Ascending aorta (tissue), 2 donors: Measurements from ENCODE around the gene CD6. TPM values are rescaled to one million over a fixed set of nuclear protein-coding genes. Genes with fewer than 3 reads are reported as not detected.

ENCODE experiments used
- DNase-seq, 2 donors: peaks; one replicate each; pipeline ENCODE4 v3.0.0-alpha.2; 2019; ENCODE audit warnings: low spot score in 2 of 2
- H3K27ac ChIP-seq, 2 donors: fragments of 200-600 bp; sonication (generic); one replicate each; pipeline ENCODE4 v1.5.1; 2016 to 2017; ENCODE audit warnings: mild to moderate bottlenecking in 1 of 2
- H3K27me3 ChIP-seq: fragments of 200-600 bp; sonication (generic); one replicate; pipeline ENCODE4 v1.5.1; 2017
- H3K36me3 ChIP-seq, 2 donors: fragments of 200-600 bp; sonication (generic); one replicate each; pipeline ENCODE4 v1.5.1; 2016
- H3K4me1 ChIP-seq, 2 donors: fragments of 200-600 bp; sonication (generic); one replicate each; pipeline ENCODE4 v1.5.1; 2016 to 2017; ENCODE audit warnings: mild to moderate bottlenecking in 1 of 2
- H3K4me3 ChIP-seq, 2 donors: fragments of 200-600 bp; sonication (generic); one replicate each; pipeline ENCODE4 v1.5.1; 2016 to 2017; ENCODE audit warnings: mild to moderate bottlenecking in 1 of 2
- H3K9me3 ChIP-seq, 2 donors: fragments of 200-600 bp; sonication (generic); one replicate each; pipeline ENCODE4 v1.5.1; 2016
- intact Hi-C: fragments of 100-400 bp; cut with DNase I; formaldehyde crosslinking; loops from one replicate; pipeline ENCODE4 v1.15.1; 2023
- total RNA-seq: library from RNA; depleted of rRNA; stranded (reverse); fragments of >200 nt; gene quantifications from one replicate; pipeline ENCODE4 v1.1.0, GENCODE V29; 2016
- TF ChIP-seq, protein P1 (sequence below), 3 experiments: fragments of 200-600 bp in 2 of 3; fragments of 450-650 bp in 1 of 3; sonication (generic) in 2 of 3; IDR thresholded peaks; one replicate each; pipeline ENCODE4 v1.5.1; 2016 to 2019; ENCODE audit warnings: antibody characterized with exemption in 3 of 3, mild to moderate bottlenecking in 1 of 3, moderate library complexity in 1 of 3

Gene CD6
- total RNA-seq, 1 donor from 2014 or later: not detected

DNA sequence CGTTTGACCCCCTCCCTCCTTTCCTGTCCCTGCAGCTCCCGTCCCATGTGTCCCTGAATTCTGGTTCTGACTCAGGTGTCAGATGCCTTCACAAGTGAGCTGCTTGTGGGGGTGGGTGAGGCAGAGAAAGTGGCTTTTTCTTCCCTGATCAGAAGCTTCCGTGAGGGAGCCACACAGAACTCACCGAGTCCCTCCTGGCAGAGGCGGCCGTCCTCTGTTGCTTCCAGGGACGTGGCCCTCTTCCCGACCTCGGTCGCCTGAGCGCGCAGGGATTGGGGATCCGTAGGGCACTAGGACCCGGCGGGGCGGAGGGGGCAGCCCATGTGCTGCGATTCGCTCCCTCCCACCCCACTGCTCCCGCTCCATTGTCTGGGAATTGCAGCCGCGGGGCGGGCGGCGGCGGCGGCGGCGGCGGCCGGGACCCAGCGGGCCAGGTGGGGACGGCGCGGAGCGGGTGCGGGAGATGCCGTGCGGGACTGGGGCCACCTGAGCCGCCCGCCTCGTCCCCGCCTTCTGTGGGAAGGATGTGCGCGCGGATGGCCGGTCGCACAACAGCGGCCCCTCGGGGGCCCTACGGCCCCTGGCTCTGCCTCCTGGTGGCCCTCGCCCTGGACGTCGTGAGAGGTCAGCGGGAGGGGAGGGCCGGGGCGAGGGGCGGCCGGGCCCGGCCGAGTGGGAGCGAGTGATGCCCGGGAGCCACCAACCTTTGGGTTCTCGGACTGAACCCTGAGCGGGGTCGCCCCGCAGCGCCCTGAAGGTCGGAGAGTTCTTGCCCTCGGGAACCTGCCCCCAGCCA, 47.2 kb upstream of the CD6 start, which contains the start of gene TMEM132A:
Gene TMEM132A (plus strand): TSS at position 351 of the 796 bp plus-strand sequence. CDS start 174 bp downstream, at position 525.
- intact Hi-C loops: no loop called here
- Histone ChIP-seq H3K36me3 (peaks cover 33 to 40% of the 10 kb centered on the region in 2 donors), H3K27ac (no peak within 1 kb of the TSS)

GRCh38 chr11:60924906-60925853, 46.3 kb upstream of the CD6 start:
- no peaks in the 10 kb centered on the region for H3K9me3 ChIP-seq
- H3K27me3 ChIP-seq: no peaks in the 10 kb centered on the region
- no peak overlapping the region for H3K27ac ChIP-seq
- intact Hi-C loops: no loop called here
- peaks cover 8 to 11% of the 10 kb centered on the region in 2 donors for H3K4me1 ChIP-seq
- no peak for DNase-seq
- TF ChIP-seq, protein P1, sequence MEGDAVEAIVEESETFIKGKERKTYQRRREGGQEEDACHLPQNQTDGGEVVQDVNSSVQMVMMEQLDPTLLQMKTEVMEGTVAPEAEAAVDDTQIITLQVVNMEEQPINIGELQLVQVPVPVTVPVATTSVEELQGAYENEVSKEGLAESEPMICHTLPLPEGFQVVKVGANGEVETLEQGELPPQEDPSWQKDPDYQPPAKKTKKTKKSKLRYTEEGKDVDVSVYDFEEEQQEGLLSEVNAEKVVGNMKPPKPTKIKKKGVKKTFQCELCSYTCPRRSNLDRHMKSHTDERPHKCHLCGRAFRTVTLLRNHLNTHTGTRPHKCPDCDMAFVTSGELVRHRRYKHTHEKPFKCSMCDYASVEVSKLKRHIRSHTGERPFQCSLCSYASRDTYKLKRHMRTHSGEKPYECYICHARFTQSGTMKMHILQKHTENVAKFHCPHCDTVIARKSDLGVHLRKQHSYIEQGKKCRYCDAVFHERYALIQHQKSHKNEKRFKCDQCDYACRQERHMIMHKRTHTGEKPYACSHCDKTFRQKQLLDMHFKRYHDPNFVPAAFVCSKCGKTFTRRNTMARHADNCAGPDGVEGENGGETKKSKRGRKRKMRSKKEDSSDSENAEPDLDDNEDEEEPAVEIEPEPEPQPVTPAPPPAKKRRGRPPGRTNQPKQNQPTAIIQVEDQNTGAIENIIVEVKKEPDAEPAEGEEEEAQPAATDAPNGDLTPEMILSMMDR (IDR thresholded peaks at IDR 0.05): no peak
- peaks cover 27 to 33% of the 10 kb centered on the region in 2 donors for H3K36me3 ChIP-seq
- H3K4me3 ChIP-seq: peak overlapping the region; percentile 77 to 80

More for the DNA sequence above, 47.2 kb upstream of the CD6 start, which contains the start of gene TMEM132A:
- TF ChIP-seq, protein P1 (IDR thresholded peaks at IDR 0.05): no peak
- no peaks in the 10 kb centered on the region for H3K27me3 ChIP-seq
- peaks cover 8 to 11% of the 10 kb centered on the region in 2 donors for H3K4me1 ChIP-seq
- H3K4me3 ChIP-seq: peak within 1 kb of the TSS; percentile 77 to 80
- H3K9me3 ChIP-seq: no peaks in the 10 kb centered on the region
- DNase-seq: peak in 1 of 2 donors; percentile 79

DNA sequence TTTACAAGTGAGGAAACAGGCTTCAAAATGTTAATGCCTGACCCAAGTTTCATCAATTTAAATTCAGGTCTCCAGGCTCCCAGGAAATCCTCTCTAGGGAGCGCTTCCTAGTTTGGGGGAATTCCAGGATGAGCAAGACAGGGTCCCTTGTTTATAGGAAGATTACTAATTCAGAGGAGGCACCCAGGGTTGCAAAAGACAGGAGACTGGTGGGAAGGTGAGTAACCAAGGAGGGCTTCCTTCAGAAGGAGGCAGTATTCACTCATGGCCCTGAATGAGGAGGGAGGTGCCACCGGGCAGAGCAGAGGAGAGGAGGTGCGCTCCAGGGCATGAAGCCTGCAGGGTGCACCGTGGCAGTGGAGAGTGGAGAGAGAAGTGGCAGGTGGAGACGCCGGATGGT, 45.6 kb upstream of the CD6 start:
- Histone ChIP-seq H3K4me3 (no peak overlapping the region), H3K4me1 (peaks cover 8 to 11% of the 10 kb centered on the region in 2 donors), H3K9me3 (no peaks in the 10 kb centered on the region), H3K27ac (no peak overlapping the region), H3K27me3 (no peaks in the 10 kb centered on the region), H3K36me3 (peaks cover 22 to 26% of the 10 kb centered on the region in 2 donors)
- intact Hi-C loops: no loop called here
- no peak for DNase-seq
- TF ChIP-seq, protein P1 (IDR thresholded peaks at IDR 0.05): no peak

GRCh38 chr11:60926500-60926899, 45.0 kb upstream of the CD6 start:
- intact Hi-C loops: no loop called here

DNA sequence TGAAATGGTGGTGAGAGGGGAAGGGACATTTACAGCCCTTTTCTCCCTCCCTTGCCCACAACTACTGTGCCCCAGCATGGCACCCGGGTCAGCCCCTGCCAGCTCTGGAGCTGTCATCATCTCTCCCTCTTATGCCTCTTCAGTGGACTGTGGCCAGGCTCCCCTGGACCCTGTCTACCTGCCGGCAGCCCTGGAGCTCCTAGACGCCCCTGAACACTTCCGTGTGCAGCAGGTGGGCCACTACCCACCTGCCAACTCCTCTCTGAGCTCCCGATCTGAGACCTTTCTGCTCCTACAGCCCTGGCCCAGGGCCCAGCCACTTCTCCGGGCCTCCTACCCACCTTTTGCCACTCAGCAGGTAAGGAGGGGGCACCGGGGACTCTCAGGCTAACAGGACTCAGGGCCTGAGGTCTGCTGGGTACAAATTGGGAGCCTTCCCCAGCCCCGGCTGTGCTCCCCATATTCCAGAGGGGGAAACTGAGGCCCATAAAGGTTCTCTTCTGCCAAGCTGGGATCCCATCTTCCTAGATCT, 44.4 kb upstream of the CD6 start:
- intact Hi-C loops: no loop called here
- peaks cover 9 to 13% of the 10 kb centered on the region in 2 donors for H3K36me3 ChIP-seq
- peaks cover 8 to 11% of the 10 kb centered on the region in 2 donors for H3K4me1 ChIP-seq
- H3K27ac ChIP-seq: no peak overlapping the region
- no peak for DNase-seq
- no peak overlapping the region for H3K4me3 ChIP-seq
- no peaks in the 10 kb centered on the region for H3K9me3 ChIP-seq
- TF ChIP-seq, protein P1 (IDR thresholded peaks at IDR 0.05): no peak
- no peaks in the 10 kb centered on the region for H3K27me3 ChIP-seq

More at GRCh38 chr11:60926500-60926899, 45.0 kb upstream of the CD6 start:
- DNase-seq: no peak
- Histone ChIP-seq H3K4me3 (no peak overlapping the region), H3K27ac (no peak overlapping the region), H3K4me1 (peaks cover 8 to 11% of the 10 kb centered on the region in 2 donors), H3K9me3 (no peaks in the 10 kb centered on the region), H3K36me3 (peaks cover 15 to 19% of the 10 kb centered on the region in 2 donors), H3K27me3 (no peaks in the 10 kb centered on the region)
- TF ChIP-seq, protein P1 (IDR thresholded peaks at IDR 0.05): no peak
